ENCODE measurements around the gene NTRK1.

- TF ChIP-seq CTCF (IDR thresholded peaks at IDR 0.05) (no peak), POLR2A (IDR thresholded peaks at IDR 0.05) (no peak)
Observed at GRCh38 chr1:156857532-156857931, 3.1 kb upstream of the NTRK1 start.

All from testis (tissue), 2 donors.